HT-29 (cell line): ENCODE data around the gene TTC13. TPM values are rescaled to one million over a fixed set of nuclear protein-coding genes. Genes with fewer than 3 reads are reported as not detected.
A peak's percentile ranks its signal among the peaks of the same experiment; 100 is the strongest.
"Not testable (repeated sequence)": the region's sequence is repeated elsewhere in the genome, so short reads cannot be mapped to it uniquely, and the experiment has no call there.

Source experiments
- DNase-seq: peaks from one replicate; pipeline ENCODE4 v3.0.0-alpha.2; 2015; ENCODE audit warnings: low spot score
- total RNA-seq: library from RNA; depleted of rRNA; stranded (reverse); fragments of >200 nt; shearing (Covaris generic); gene quantifications from 2 replicates; pipeline ENCODE4 v1.2.3, GENCODE V29; 2014

Gene TTC13
- total RNA-seq, 1 experiment from 2014 or later: 23.7 TPM

DNA sequence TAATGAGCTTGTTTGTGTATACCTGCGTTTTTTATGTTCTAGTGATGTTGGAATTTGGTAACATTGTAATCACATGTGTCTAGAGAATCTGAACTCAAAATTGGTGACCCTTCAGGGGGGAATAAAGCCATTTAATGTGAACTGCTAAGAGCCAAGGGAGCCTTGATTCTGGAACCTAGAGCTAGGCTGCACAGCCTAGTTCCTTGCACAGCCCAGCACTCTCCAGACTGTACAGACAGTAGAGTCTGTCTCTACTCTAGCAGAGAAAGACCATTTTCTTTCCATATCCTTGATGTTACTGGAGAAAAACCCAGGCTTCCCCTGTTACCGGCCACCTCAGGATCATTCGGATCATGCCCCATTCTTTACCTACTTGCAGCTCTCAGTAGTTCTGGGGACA lies 8.8 kb upstream of the TTC13 start:
- no peak for DNase-seq

DNA sequence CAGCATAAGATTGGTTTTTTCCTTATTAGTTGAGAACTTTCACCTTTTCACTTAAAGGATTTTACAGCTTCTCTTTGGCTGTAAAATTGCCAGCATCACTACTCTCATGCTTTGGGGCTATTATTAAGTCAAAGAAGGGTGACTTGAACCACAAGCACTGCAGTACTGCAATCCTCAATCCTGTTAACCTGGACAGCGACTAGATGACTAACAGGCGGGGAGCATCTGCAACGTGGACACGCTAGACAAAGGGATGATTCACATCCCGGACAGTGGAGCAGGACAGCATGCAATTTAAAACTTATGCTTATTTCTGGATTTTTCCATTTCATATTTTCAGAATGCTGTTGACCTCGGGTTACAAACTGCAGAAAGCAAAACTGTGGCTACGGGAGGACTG lies 8.3 kb upstream of the TTC13 start:
- no peak for DNase-seq

GRCh38 chr1:230985711-230986110 lies 7.0 kb upstream of the TTC13 start:
- no peak for DNase-seq

DNA sequence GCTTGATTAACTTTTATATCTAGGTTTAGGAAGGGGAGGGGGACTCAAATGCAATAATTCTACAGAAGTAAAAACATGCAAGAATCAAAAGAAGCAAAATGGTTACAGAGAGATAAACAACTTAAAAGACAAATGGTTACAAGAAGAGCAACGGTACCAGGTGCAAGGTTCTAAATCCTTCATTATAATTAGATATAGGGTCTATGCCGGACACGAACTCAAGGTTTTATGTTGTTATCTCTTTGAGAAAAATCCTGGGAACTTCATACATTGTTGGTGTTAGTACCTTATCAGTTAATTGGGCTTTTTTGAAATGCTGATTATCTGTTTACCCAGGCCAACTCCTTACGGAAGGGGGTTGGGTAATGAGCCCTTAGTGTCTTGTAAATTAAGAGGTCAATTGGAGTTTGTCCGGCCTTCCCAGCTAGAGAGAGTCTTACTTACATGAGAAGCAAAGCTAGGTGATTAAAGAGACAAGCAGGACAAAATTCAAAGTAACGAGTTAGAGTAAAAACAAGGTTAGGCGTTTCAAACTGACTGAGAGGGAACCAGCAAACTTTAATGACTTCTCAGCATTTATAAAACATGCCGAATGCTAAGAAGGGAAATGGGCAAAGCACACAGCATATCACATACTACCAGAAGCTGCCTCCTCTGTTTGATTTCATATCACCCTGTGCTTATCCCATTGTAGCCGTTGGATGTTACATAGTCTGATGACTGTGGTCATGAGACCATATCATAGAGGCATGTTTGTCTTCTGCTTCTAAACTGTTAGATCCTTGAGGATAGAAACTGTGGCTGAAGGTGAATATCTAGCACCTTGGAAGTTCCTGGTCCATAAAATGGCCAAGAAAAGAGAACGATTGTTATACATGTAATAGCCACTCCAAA lies 6.2 kb upstream of the TTC13 start:
- not testable (repeated sequence) for DNase-seq

GRCh38 chr1:230983811-230984210 lies 5.2 kb upstream of the TTC13 start:
- no peak for DNase-seq

GRCh38 chr1:230982696-230983095 lies 4.0 kb upstream of the TTC13 start:
- no peak for DNase-seq

GRCh38 chr1:230979952-230980351 lies 1.3 kb upstream of the TTC13 start:
- no peak for DNase-seq

DNA sequence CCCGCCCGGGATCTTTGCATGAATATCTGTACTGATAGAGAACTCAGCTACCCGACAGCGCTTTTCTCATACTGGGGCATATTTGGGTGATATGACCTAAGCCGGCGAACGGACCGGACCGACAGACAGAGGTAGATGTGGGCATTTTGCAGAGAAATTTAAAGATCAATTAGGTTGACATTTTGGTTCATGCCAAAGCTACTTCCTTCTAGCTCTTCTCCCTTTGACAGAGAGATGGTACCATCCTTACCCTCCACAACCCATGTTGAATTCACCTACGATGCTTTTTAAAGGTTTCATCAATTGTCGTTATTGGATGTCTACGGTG lies 692 bp upstream of the TTC13 start:
- DNase-seq: no peak

DNA sequence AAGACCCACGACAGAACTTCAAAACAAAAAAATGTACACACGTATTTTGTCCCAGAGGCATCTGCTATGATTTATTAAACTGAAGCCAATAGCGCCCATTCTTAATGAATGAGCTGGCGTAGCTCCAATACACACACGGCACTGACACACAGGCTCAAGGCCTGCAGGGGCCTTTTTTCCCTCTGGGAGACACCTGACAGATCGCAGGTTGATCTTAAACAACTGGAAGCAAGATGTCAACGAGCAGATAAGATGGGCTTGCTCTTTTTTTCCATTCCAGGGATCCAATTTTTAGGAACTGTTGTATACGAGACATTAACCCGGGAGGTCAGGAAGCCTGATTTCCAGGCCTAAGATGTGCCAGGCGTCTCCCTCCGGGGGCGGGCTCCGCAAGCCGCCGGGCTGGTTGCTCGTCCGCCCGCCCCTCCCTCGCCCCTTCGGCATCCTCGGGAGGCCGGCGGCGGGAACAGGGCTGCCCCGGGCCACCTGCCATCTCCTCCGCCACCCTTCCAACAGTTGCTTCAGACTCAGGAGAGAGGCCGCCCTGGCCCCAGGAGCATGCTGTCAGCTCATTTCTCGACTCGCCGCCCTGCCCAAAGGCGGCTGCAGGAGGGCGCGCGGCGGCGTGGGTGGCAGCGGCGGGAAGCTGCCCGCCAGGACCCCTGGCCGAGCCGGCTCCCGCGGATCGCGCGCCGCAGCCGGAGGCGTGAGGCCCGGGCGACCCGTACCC lies 735 bp downstream of the TTC13 start:
- peak; percentile 78 for DNase-seq

DNA sequence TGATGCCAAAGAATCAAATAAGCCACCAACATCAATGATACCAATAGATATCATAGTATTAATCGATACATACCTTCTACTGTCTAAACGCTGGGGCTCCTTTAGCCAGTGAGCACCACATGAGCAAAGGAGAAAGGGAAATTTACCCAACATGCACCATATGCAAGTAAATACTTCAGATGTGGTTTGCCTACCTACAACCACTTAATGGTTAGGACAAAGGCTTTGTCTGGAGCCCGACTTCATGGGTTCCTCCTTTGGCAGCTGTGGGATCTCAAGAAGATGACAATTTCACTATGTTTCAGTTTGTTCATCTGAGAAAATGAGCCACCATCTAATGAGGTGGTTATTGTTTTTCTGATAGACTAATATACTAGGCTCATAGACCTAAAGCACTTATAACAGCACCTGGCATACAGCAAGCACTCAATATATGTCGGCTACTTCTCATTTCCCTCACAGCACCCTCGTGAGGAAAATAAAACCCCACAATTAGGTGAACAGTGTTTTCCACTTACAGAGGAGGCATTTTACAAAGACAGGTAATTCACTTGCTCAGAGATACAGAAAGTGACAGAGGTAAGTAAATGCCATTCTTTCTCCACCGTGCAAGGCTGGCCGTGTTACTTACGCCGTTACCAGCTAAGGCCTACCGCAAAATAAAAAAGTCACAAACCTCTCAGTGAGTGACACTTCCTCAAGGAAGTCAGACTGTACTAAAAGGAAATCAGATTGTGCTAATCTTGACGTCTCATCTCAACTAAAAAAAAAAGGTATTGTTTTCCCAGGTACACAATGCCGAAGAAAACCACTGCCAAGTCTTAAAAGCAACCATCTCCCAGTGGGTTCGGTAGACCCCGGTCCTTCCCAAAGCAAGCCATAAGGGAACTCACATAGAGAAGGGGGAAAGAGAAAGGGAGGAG lies 1.6 kb downstream of the TTC13 start:
- DNase-seq: peak; percentile 49

DNA sequence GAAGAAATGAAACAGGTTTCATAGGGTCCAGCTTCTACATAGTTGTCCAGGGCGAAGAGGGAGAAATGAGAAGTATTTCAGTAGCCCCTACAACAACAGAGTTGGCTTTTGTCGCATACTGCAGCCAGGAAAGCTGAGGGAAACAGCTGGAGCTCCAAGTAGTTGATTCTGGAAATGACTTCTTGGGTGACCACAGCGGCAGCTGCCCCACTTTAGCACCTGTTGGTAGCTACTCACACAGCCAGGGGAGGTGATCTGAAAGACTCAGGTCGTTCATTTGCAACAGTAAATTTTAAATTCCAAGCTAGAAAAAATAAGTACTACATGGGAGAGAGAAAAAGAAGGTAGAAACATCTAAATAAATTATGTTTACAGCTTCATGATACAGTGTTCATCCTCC lies 2.3 kb downstream of the TTC13 start:
- DNase-seq: no peak

DNA sequence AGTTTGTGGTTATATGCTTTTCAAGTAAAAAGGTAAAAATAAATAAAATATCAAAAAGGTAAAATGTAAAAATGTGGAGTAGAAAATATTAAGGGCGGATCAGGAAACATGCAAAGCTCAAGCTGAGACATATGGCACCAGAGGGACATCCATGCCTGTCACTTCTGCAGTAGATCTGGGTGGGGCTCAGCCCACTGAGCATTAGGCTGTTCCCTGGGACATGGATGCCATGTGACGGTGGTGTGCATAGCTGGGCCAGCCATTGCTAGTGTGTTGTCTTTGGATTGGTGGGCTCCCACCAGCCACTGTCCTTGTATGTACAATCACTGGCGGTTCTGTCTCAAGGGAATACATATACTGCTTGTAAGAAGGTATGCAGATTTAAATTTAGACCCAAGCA lies 3.0 kb downstream of the TTC13 start:
- DNase-seq: no peak

DNA sequence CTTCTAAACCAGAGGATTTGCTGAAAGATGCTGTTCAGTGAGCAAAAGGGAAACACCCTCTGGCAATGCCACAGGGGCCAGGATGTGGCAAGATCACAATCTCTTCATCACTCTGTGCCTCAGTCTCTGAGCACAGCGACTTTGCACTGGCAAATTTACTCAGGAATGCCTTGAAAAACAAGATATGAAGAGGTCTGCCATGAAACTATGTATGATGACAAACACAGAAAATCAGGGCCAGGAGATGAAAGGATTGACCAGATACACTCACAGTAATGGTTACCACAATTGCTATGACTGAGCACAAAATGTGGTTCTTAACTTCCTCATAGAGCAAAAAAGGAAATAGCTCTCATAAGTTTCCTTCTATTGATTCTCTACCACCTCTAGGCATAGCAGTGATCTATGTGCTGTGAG lies 5.8 kb downstream of the TTC13 start:
- peak; percentile 4 for DNase-seq

DNA sequence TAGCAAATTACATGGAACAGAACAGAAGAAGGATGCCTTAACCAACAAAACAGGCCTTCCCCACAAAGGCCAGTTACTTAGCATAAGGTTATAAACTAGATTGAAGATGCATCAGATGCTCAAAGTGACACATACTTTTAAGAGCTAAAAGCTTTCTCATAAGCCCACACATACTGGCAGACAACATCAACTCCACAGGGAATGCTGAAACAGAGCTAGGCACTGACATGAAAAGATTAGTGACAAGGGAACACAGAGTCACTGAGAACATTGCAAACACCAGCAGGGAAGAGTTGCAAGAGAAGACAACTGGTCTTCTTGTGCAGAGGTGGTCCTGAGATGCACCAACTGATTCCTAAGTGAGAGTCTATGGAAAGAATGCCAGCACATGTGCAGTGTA lies 6.9 kb downstream of the TTC13 start:
- no peak for DNase-seq

GRCh38 chr1:230970432-230970831 lies 8.2 kb downstream of the TTC13 start:
- DNase-seq: no peak

- no peak for DNase-seq
These were observed 12.2 kb downstream of the TTC13 start for GRCh38 chr1:230966358-230966873.

DNA sequence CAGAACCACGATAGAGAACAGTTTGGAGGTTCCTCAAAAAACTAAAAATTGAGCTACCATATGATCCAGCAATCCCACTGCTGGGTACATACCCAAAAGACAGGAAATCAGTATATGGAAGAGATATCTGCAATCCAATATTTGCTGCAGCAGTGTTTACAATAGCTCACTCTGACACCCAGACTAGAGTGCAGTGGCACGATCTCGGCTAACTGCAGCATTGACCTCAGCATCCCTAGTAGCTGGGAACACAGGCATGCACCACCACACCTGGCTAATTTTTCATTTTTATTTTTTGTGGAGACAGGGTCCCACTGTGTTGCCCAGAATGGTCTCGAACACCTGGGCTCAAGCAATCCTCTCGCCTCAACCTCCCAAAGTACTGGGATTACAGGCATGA lies 13.1 kb downstream of the TTC13 start:
- no peak for DNase-seq

- DNase-seq: no peak
These were observed 13.8 kb downstream of the TTC13 start for GRCh38 chr1:230964896-230965295.

GRCh38 chr1:230958370-230958769 lies 20.3 kb downstream of the TTC13 start:
- DNase-seq: no peak

- no peak for DNase-seq
These were observed 21.1 kb downstream of the TTC13 start for GRCh38 chr1:230957580-230957989.

- no peak for DNase-seq
These were observed 28.3 kb downstream of the TTC13 start for GRCh38 chr1:230950404-230950803.

DNA sequence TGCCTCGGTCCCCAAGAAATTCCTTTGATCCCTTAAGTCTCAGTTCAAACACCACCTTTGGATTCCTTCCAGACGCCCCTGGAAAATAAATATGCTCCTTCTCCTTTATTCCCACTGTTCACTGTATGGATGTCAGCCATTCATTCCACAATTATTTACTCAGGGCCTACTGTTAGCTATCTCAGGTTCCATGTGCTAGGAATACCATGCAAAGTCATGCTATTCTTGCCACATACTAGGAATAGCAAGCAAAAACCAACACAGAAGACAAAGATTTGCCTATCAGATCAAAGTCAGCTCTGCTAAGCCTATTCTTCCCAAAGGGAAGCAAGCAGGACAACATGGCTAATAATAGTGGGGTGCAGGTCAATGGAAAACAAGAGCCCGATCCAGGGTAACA lies 29.8 kb downstream of the TTC13 start:
- no peak for DNase-seq
